Ascending aorta (tissue), 2 donors: ENCODE results near the gene CILP2. TPM values are rescaled to one million over a fixed set of nuclear protein-coding genes. Genes with fewer than 3 reads are reported as not detected.

Experiments
- DNase-seq, 2 donors: peaks; one replicate each; pipeline ENCODE4 v3.0.0-alpha.2; 2019; ENCODE audit warnings: low spot score in 2 of 2
- H3K27ac ChIP-seq, 2 donors: fragments of 200-600 bp; sonication (generic); one replicate each; pipeline ENCODE4 v1.5.1; 2016 to 2017; ENCODE audit warnings: mild to moderate bottlenecking in 1 of 2
- H3K27me3 ChIP-seq: fragments of 200-600 bp; sonication (generic); one replicate; pipeline ENCODE4 v1.5.1; 2017
- H3K36me3 ChIP-seq, 2 donors: fragments of 200-600 bp; sonication (generic); one replicate each; pipeline ENCODE4 v1.5.1; 2016
- H3K4me1 ChIP-seq, 2 donors: fragments of 200-600 bp; sonication (generic); one replicate each; pipeline ENCODE4 v1.5.1; 2016 to 2017; ENCODE audit warnings: mild to moderate bottlenecking in 1 of 2
- H3K4me3 ChIP-seq, 2 donors: fragments of 200-600 bp; sonication (generic); one replicate each; pipeline ENCODE4 v1.5.1; 2016 to 2017; ENCODE audit warnings: mild to moderate bottlenecking in 1 of 2
- H3K9me3 ChIP-seq, 2 donors: fragments of 200-600 bp; sonication (generic); one replicate each; pipeline ENCODE4 v1.5.1; 2016
- intact Hi-C: fragments of 100-400 bp; cut with DNase I; formaldehyde crosslinking; loops from one replicate; pipeline ENCODE4 v1.15.1; 2023
- total RNA-seq: library from RNA; depleted of rRNA; stranded (reverse); fragments of >200 nt; gene quantifications from one replicate; pipeline ENCODE4 v1.1.0, GENCODE V29; 2016
- TF ChIP-seq, protein P1 (sequence below), 3 experiments: fragments of 200-600 bp in 2 of 3; fragments of 450-650 bp in 1 of 3; sonication (generic) in 2 of 3; IDR thresholded peaks; one replicate each; pipeline ENCODE4 v1.5.1; 2016 to 2019; ENCODE audit warnings: antibody characterized with exemption in 3 of 3, mild to moderate bottlenecking in 1 of 3, moderate library complexity in 1 of 3

Gene CILP2
- total RNA-seq, 1 donor from 2014 or later: not detected

DNA sequence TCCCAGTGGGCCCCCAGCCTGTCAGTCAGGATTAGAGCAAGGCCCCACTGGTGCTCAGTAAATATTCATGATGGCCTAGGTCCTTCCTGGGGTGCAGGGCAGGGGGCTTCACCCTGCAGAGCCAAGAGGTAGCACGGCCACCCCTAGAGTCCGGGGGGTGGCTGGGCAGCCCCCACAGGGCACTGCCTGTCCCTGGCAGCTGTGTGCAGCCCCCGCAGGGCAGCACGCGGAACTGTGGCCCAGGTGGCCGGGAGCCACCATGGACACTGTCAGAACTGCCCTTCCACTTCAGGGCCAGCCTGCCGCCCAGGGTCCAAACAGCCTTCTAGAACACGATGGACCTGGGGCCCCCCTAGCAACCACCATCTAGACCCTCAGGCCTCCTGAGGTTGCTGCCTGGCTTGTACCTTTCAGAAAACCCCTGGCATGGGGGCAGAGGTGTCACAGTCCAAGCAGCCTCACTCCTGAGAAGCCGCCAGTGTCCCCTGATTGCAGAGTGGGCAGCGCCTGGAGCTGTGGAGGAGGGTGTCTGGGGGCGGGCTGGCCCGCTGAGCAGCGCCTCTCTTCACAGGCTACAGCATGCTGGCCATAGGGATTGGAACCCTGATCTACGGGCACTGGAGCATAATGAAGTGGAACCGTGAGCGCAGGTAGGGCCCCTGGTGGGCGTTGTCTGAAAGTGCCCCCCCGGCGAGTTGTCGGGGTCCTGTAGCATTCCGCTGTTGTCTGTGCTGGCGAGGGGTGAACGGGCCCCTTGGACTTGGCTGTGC is 12.3 kb upstream of the CILP2 start:
- H3K9me3 ChIP-seq: no peaks in the 10 kb centered on the region
- intact Hi-C loops: no loop called here
- H3K27me3 ChIP-seq: no peaks in the 10 kb centered on the region
- no peak for DNase-seq
- peaks cover 27 to 37% of the 10 kb centered on the region in 2 donors for H3K36me3 ChIP-seq
- no peak overlapping the region for H3K4me3 ChIP-seq
- no peak overlapping the region for H3K27ac ChIP-seq
- TF ChIP-seq, protein P1, sequence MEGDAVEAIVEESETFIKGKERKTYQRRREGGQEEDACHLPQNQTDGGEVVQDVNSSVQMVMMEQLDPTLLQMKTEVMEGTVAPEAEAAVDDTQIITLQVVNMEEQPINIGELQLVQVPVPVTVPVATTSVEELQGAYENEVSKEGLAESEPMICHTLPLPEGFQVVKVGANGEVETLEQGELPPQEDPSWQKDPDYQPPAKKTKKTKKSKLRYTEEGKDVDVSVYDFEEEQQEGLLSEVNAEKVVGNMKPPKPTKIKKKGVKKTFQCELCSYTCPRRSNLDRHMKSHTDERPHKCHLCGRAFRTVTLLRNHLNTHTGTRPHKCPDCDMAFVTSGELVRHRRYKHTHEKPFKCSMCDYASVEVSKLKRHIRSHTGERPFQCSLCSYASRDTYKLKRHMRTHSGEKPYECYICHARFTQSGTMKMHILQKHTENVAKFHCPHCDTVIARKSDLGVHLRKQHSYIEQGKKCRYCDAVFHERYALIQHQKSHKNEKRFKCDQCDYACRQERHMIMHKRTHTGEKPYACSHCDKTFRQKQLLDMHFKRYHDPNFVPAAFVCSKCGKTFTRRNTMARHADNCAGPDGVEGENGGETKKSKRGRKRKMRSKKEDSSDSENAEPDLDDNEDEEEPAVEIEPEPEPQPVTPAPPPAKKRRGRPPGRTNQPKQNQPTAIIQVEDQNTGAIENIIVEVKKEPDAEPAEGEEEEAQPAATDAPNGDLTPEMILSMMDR (IDR thresholded peaks at IDR 0.05): no peak
- H3K4me1 ChIP-seq: peaks cover 0 to 2% of the 10 kb centered on the region in 2 donors

DNA sequence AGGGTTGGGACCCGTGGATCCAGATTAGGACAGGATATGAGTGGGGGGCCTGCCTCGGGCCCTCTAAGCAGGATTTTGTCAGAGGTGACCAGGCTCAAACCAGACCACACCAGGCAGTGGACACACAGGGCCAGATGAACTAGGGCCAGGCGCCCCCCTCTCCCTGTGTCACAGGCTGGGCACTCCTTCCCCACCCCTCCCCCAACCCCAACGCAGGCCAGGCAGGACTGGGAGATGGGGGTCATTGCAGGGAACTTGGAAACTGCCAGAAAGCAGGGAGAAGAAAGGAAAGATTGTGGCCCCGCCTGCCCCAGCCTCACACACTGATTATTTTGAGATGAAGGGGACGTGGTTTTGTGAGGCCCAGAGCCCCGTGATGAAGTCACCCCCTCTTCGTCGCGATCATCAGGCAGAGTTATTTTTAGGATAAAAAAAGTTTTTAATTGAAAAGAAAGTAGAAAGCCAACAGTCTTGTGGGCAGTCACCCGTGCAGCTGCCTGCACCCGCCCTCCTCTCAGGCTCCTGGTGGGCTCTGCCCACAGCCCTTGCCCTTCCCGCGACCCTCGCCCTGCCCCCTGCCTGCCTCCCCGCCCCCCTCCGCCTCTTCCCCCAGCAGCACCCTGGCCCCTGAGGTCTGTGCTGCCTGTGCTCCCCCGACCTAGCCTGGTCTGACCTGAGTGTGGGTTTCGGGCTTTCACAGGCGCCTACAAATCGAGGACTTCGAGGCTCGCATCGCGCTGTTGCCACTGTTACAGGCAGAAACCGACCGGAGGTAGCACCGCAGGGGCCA is 11.3 kb upstream of the CILP2 start:
- Histone ChIP-seq H3K9me3 (no peaks in the 10 kb centered on the region), H3K36me3 (peaks cover 27 to 37% of the 10 kb centered on the region in 2 donors), H3K4me1 (peaks cover 0 to 2% of the 10 kb centered on the region in 2 donors), H3K27ac (no peak overlapping the region), H3K4me3 (no peak overlapping the region), H3K27me3 (no peaks in the 10 kb centered on the region)
- TF ChIP-seq, protein P1 (IDR thresholded peaks at IDR 0.05): no peak
- DNase-seq: no peak
- intact Hi-C loops: no loop called here

DNA sequence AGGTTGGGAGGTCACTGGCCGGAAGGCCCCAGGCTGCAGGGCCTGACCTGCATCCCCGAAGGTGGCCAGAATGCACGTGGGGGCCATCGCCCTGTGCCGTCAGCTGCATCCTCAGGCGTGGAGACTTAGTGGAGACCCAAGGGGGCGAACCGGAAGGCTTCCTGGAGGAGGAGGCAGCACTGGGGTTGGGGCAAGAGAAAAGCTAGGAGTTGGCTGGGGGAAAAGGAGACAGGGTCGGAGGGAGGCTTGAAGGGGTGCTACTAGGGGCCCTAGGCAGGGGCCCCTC is 10.8 kb upstream of the CILP2 start:
- peaks cover 27 to 37% of the 10 kb centered on the region in 2 donors for H3K36me3 ChIP-seq
- H3K27ac ChIP-seq: no peak overlapping the region
- peaks cover 0 to 2% of the 10 kb centered on the region in 2 donors for H3K4me1 ChIP-seq
- TF ChIP-seq, protein P1 (IDR thresholded peaks at IDR 0.05): no peak
- no peaks in the 10 kb centered on the region for H3K9me3 ChIP-seq
- no peaks in the 10 kb centered on the region for H3K27me3 ChIP-seq
- no peak overlapping the region for H3K4me3 ChIP-seq
- DNase-seq: no peak
- intact Hi-C loops: no loop called here

DNA sequence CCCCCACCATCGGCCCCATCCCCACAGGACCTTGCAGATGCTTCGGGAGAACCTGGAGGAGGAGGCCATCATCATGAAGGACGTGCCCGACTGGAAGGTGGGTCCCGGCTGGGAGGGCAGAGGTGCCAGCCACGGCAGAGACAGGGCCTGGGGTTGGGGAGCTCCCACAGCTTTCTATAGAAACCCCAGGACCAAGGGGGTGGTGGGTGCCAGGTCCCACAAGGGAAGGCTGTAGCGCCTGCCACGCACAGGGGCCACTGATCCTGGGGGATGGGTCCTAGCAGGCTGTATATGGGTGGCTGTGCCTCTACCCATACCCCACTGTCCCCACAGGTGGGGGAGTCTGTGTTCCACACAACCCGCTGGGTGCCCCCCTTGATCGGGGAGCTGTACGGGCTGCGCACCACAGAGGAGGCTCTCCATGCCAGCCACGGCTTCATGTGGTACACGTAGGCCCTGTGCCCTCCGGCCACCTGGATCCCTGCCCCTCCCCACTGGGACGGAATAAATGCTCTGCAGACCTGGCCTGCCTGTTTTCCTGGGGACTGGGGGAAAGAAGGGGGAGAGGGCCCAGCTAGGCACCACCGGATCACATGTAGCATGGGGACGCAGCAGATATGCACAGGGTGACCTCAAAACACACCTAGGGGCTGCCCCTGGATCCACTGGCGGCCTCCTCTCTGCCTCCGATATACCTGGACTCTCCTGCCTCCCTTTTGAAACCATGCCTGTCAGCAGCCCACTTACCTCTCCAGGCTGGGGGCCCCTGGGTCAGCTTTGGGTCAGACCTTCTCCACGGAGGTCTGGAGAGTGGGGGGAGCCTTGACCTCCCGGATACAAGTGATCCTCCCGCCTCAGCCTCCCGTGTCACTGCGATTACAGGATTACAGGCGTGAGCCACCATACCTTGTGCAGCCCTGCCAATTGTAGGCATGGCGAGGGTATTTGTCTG is 10.1 kb upstream of the CILP2 start:
- no peaks in the 10 kb centered on the region for H3K9me3 ChIP-seq
- no peak overlapping the region for H3K27ac ChIP-seq
- TF ChIP-seq, protein P1 (IDR thresholded peaks at IDR 0.05): no peak
- peaks cover 0 to 2% of the 10 kb centered on the region in 2 donors for H3K4me1 ChIP-seq
- H3K36me3 ChIP-seq: peaks cover 27 to 37% of the 10 kb centered on the region in 2 donors
- H3K27me3 ChIP-seq: no peaks in the 10 kb centered on the region
- H3K4me3 ChIP-seq: no peak overlapping the region
- intact Hi-C loops: no loop called here
- no peak for DNase-seq

DNA sequence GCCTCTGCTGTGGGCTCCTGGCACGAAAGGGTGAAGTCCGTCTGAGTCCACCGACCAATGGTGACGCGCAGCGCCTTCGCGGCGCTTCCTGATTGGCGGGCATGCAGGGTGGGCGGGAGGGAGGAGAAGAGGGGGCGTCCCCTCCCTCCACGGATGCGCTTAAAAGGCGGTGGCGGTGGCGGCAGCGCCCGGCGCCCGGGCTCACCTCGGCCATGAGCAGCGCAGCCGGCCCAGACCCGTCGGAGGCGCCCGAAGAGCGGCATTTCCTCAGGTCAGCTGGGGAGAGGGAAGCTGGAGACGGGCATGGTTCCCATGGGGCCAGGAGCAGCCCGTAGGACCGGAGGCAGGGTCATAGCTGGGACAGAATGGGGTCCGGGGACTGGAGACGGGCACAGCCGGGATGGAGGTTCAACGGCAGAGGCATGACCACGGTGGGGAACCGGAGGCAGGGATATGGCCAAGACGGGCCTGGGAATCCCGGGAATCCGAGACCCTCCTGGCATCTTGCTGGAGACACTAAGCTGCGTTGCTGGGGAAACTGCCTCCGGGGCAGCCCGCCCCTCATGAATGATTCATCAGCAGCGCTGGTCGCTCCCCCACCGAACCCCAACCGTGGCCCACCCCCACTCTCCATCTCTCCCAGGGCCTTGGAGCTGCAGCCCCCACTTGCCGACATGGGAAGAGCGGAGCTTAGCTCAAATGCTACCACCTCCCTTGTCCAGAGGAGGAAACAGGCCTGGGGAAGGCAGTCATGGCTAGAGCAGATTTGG is 9.2 kb upstream of the CILP2 start, which contains the start of gene YJEFN3:
Gene YJEFN3, plus strand, starts transcription at position 191 of the 770 bp plus-strand sequence. Its CDS starts 22 bp downstream, at position 213.
- peaks cover 27 to 31% of the 10 kb centered on the region in 2 donors for H3K36me3 ChIP-seq
- TF ChIP-seq, protein P1 (IDR thresholded peaks at IDR 0.05): no peak
- H3K27me3 ChIP-seq: no peaks in the 10 kb centered on the region
- peaks cover 0 to 2% of the 10 kb centered on the region in 2 donors for H3K4me1 ChIP-seq
- no peak for DNase-seq
- intact Hi-C loops: no loop called here
- H3K4me3 ChIP-seq: no peak within 1 kb of the TSS
- H3K9me3 ChIP-seq: no peaks in the 10 kb centered on the region
- H3K27ac ChIP-seq: no peak within 1 kb of the TSS
